ENCODE results near the gene VAV1. TPM values are rescaled to one million over a fixed set of nuclear protein-coding genes. Genes with fewer than 3 reads are reported as not detected.
"Not testable (repeated sequence)": the region's sequence is repeated elsewhere in the genome, so short reads cannot be mapped to it uniquely, and the experiment has no call there.

VAV1 gene
- total RNA-seq, 1 experiment from 2014 or later = 5.3 TPM

DNA sequence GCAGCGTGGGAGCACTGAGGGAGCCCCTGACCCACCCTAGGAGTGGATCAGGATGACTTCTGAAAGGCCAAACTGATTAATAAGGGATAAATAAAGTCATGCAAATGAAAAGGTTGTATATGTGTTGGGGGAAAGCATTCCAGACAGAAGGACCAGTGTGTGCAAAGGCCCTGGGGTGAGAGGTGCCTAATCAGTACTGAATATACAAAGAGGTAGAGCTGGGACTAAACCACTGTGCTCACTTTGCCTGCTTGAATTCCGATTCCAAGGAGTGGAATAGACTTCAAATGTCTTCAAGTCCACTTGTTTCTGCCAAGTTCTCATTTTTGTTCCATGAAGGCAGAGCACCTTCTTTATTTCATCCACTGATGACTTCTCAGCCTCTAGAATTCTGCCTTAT, 82.2 kb downstream of the VAV1 start:
- in situ Hi-C loops (cut with HindIII; ENCODE audit: low pct_unique_long_range_greater_than_20kb, low sequenced_read_pairs) = no loop called here
- no peak for DNase-seq (ENCODE audit: low read depth)

DNA sequence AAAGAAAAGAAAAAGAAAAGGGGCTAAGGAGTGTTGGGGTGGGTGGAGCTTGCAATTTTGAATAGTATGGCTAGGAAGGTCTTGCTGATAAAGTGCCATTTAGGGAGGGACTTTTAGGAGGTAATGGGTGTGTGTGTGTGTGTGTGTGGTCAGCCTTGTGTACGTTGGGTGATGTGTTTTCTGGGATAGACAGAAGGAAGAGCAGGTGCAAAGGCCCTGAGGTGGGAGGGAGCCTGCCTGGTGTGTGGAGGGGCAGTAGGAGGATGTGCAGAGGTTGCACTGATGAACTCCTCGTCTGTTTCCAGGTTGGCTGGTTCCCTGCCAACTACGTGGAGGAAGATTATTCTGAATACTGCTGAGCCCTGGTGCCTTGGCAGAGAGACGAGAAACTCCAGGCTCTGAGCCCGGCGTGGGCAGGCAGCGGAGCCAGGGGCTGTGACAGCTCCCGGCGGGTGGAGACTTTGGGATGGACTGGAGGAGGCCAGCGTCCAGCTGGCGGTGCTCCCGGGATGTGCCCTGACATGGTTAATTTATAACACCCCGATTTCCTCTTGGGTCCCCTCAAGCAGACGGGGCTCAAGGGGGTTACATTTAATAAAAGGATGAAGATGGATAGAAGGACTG, 84.4 kb downstream of the VAV1 start:
- in situ Hi-C loops (cut with HindIII; ENCODE audit: low pct_unique_long_range_greater_than_20kb, low sequenced_read_pairs) = no loop called here
- no peak for DNase-seq (ENCODE audit: low read depth)

DNA sequence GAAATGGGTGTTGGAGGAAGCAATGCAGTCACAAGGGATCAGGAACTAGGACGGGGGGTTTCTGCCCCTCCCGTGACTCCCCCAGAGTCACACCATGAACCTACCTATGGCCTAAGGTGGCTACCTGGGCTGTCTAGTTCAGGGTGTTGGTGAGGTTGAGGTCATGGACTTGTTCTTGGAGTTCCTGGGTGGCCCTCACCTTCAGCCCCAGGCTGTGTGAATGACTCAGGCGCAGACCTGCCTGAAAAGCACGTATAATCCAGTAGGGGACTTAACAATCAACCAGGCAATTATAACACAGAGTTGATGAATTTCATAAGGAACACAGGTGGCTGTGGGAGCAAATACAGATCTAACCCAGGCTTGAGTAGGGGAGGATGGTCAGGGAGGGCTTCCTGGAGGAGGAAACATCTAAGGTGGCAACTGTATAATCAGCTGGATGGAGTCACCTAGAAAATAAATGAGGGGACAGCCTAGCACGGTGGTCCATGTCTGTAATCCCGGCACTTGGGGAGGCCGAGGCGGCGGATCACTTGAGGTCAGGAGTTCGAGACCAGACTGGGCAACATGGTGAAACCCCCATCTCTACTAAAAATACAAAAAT, 89.3 kb downstream of the VAV1 start:
- no peak for DNase-seq (ENCODE audit: low read depth)
- in situ Hi-C loops (cut with HindIII; ENCODE audit: low pct_unique_long_range_greater_than_20kb, low sequenced_read_pairs) = no loop called here

DNA sequence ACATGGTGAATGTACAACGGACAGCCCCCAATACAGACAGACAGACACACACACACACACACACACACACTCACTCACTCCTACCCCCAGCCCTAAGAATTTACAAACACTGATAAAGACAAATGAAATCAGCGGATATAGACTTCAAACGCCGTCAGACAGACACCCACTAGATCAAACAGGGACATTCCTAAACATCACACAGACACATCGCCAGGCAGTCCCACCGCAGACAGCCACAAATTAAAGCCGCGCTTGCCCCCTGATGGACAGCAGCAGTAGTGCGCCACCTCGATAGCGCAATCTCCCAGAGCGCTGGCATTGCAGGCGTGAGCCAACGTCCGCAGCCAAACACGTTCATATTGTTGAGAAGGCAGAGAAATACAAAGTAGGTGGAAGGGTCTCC, 90.2 kb downstream of the VAV1 start:
- peak; percentile 69 for DNase-seq (ENCODE audit: low read depth)
- in situ Hi-C loops (cut with HindIII; ENCODE audit: low pct_unique_long_range_greater_than_20kb, low sequenced_read_pairs) = no loop called here

DNA sequence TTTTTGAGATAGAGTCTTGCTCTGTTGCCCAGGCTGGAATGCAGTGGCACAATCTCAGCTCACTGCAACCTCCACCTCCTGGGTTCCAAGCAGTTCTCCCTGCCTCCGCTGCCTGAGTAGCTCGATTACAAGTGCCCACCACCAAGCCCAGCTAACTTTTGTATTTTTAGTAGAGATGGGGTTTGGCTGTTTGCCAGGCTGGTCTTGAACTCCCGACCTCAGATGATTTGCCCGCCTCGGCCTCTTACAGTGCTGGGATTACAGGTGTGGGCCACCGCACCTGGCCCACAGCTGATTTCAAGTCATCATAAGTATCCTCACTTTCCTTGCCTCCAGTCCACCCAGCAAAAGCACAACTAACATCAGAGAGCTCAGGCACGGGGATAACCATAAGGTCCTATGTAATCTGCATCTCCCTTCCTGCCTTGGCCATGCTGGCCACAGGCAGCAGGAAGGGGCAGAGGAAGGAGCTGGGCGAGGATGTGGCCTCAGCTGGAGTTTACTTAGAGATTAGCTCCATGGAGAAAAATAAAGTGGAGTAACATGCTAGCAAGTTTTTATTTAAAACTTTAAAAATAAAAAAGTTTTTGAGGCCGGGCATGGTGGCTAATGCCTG, 91.9 kb downstream of the VAV1 start:
- DNase-seq (ENCODE audit: low read depth) = no peak
- in situ Hi-C loops (cut with HindIII; ENCODE audit: low pct_unique_long_range_greater_than_20kb, low sequenced_read_pairs) = no loop called here

DNA sequence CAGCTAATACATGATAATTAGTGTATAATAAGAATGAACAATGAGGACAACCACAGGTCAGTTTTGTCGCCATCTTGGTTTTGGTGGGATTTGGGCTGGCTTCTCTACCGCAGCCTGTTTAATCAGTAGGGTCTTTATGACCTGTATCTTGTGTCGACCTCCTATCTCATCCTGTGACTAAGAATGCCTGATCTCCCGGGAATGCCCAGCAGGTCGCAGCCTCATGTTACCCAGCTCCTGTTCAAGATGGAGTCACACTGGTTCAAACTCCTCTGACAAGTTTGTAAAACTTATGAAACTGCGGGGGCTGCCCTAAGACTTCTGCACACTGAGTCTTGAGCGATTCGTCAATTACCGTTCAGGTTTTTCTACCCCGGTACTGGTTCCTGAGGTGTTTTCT, 93.3 kb downstream of the VAV1 start:
- DNase-seq (ENCODE audit: low read depth) = no peak
- in situ Hi-C loops (cut with HindIII; ENCODE audit: low pct_unique_long_range_greater_than_20kb, low sequenced_read_pairs) = no loop called here

DNA sequence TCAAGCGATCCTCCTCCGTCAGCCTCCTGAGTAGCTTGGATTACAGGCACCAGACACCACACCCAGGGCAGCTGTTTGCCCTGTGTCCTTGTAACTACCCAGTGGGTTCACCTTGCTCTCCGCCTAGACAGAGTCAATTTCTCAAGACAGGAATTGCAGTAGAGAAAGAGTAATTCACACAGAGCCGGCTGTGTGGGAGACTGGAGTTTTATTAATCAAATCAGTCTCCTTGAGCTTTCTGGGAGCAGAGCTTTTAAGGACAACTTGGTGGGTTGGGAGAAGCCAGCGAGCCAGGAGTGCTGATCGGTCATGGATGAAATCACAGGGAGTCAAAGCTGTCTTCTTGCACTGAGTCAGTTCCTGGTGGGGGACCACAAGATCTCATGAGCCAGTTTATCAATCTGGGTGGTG, 94.2 kb downstream of the VAV1 start:
- DNase-seq (ENCODE audit: low read depth) = peak; percentile 59
- in situ Hi-C loops (cut with HindIII; ENCODE audit: low pct_unique_long_range_greater_than_20kb, low sequenced_read_pairs) = no loop called here

DNA sequence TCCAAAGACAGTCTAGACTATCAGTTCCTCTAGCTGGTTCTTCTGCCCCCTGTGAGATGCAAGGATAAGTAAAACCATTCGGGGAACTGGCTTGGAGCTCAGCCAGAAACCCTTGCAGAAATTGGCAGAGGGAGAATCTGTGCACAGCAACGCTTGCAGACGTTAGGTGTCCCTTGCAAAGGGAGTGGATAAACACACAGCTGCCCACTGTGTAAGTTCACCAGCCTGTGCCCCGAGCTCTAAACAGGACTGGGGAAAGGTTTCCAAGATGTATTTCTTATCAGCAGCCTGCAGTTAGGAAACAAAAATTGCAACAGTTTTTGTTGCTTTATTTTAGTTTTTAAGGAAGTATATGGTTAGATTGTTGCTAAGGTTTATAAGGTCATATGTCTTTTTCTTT, 95.8 kb downstream of the VAV1 start:
- in situ Hi-C loops (cut with HindIII; ENCODE audit: low pct_unique_long_range_greater_than_20kb, low sequenced_read_pairs) = no loop called here
- DNase-seq (ENCODE audit: low read depth) = no peak

DNA sequence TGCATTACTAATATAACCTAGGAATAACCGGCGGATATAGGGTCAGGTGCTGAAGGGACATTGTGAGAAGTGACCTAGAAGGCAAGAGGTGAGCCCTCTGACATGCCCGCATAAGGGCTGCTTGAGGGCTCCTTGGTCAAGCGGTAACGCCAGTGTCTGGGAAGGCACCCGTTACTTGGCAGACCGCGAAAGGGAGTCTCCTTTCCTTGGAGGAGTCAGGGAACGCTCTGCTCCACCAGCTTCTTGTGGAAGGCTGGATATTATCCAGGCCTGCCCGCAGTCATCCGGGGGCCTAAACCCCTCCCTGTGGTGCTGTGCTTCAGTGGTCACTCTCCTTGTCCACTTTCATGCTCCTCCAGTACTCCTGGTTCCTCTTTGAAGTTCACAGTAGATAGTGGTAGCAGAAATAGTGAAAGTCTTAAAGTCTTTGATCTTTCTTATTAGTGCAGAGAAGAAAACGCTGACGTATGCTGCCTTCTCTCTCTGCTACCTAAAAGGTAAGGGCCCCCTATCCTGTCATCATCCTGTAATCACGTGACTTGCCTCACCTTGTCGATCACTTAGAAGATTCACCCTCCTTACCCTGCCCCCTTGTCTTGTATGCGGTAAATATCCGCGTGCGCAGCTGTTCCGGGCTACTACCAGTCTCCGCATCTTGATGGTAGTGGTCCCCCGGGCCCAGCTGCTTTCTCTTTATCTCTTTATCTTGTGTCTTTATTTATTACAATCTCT, 96.8 kb downstream of the VAV1 start:
- in situ Hi-C loops (cut with HindIII; ENCODE audit: low pct_unique_long_range_greater_than_20kb, low sequenced_read_pairs) = not testable (repeated sequence)
- DNase-seq (ENCODE audit: low read depth) = peak; percentile 50

DNA sequence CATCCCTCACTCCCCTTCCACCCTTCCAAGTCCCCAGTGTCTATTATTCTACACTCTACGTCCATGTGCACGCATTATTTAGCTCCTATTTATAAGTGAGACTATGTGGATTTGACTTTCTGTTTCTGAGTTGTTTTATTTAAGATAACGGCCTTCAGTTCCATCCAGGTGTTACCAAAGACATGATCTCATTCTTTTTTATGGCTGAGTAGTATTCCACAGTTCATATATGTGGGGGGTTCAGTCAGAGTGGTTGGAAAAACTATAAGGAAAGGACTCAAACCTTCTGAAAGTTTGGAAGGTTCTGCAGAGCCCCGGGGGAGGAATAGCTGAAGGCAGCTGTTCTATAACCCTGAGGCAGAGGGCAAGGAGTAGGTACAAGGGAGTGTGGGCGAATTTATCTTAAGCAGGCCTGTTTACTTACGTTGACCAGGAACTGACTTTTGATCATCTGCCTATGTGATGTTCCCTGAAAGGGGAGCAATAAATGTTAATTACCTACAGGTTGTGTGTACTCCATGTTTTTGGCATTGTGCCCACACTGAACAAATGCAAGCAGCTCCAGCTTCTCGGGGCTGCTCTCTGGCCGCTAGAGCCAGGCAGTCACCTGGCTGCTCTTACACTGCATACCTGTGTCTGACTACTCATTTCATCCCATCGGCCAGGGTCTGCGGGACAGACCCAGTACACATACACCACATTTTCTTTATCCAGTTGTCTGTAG, 101.4 kb downstream of the VAV1 start:
- no peak for DNase-seq (ENCODE audit: low read depth)

DNA sequence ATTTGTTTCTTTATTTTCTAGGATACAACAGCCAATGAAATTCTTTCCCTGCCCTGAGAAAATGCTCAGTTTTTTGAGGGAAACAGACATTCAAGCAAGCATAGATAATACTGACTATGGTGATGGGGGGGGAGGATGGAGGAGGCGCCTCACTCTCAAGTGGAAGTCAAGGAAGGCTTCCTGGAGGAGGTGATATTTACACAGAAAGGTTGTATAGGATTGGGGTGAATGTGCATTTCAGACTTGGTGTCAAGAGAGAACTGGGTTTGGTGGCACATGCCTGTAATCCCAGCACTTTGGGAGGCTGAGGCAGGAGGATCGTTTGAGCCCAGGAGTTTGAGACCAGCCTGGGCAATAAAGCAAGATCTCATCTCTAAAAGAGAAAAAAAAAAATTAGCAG, 102.7 kb downstream of the VAV1 start:
- in situ Hi-C loops (cut with HindIII; ENCODE audit: low pct_unique_long_range_greater_than_20kb, low sequenced_read_pairs) = no loop called here
- no peak for DNase-seq (ENCODE audit: low read depth)

More for the DNA sequence above, 101.4 kb downstream of the VAV1 start:
- in situ Hi-C loops (cut with HindIII; ENCODE audit: low pct_unique_long_range_greater_than_20kb, low sequenced_read_pairs) = no loop called here

DNA sequence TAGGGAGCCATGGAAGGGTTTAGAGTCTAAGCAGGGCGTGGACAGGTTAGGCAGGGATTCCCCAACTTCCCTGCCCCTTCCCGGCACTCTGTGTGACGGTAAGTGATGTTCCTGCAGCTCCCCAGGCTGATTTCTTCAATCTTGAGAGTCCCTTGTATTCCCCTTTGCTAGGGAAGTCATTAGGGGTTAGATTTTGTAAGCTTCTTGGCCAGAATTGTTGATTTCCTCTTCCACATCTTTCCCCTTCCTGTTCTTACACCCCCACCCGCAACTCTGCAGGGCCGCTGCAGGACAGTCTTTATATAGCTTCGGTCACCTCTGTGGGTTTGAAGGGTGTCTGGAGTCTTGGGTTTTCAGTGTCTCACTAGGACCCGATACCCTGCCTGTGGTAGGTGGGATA, 104.2 kb downstream of the VAV1 start:
- DNase-seq (ENCODE audit: low read depth) = no peak
- in situ Hi-C loops (cut with HindIII; ENCODE audit: low pct_unique_long_range_greater_than_20kb, low sequenced_read_pairs) = no loop called here

DNA sequence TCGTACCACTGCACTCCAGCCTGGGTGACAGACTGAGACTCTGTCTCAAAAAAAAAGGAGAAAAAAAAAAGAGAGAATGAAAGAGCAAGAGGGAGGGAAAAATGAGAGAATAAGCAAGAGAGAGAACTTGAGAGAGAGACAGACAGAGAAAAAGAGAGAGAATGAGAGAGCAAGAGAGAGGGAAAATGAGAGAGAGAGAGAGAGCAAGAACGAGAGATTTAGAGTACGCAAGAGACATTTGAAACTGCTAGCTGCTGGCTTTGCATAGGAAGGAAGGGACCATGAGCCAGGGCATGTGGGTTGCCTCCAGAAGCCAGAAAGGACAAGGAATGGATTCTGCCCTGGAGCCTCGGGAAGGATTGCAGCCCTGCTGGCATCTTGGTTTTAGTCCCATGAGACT, 105.3 kb downstream of the VAV1 start:
- in situ Hi-C loops (cut with HindIII; ENCODE audit: low pct_unique_long_range_greater_than_20kb, low sequenced_read_pairs) = no loop called here

DNA sequence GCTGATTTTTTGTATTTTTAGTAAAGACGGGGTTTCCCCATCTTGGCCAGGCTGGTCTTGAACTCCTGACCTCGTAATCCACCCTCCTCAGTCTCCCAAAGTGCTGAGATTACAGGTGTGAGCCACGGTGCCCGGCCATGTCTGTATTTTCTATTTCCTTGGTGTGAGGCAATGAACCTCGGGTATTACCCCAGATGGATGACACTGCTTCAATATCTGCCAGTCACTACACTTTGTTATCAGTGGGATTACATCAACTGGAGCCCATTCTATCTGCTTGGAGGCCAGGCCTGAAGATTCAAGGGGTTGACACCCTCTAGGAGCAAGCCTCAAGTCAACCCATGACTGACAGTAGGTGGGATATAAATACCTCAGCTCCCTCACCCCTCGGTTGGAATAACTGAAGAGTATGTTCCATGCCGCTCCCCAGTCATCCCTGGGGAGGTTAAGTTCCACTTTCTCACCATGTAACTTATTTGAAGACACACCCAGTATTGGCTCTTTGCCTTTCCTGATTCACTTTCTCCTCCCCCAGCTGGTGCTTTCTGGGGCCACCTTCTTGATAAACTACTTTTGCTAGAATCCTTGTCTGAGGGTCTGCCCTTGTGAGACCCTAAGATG, 113.9 kb downstream of the VAV1 start:
- DNase-seq (ENCODE audit: low read depth) = no peak
- in situ Hi-C loops (cut with HindIII; ENCODE audit: low pct_unique_long_range_greater_than_20kb, low sequenced_read_pairs) = no loop called here

More for the DNA sequence above, 105.3 kb downstream of the VAV1 start:
- no peak for DNase-seq (ENCODE audit: low read depth)

DNA sequence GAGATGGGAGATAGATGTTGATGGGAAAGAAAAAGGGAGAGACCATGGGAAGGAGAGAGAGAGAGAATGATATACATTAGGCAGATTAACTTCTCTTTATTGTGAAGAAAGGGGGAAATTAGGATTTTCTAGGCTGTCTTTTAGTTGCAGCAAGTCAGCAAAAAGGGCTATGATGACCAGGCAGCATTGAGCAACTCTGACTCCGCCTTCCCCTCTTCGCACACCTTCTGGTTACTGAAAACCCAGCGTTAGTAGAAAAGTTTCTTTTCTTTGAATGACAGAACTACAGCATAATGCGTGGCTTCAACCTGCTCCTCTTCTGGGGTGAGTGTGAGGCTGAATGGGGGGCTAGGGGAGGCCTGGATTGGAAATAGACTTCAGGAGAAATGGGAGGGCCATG, 114.8 kb downstream of the VAV1 start, which contains the start of gene ADGRE1:
TSS of gene ADGRE1 (plus strand) at position 264 of the 400 bp plus-strand sequence. CDS start at position 294, 30 bp downstream.
- no peak for DNase-seq (ENCODE audit: low read depth)
- in situ Hi-C loops (cut with HindIII; ENCODE audit: low pct_unique_long_range_greater_than_20kb, low sequenced_read_pairs) = no loop called here

DNA sequence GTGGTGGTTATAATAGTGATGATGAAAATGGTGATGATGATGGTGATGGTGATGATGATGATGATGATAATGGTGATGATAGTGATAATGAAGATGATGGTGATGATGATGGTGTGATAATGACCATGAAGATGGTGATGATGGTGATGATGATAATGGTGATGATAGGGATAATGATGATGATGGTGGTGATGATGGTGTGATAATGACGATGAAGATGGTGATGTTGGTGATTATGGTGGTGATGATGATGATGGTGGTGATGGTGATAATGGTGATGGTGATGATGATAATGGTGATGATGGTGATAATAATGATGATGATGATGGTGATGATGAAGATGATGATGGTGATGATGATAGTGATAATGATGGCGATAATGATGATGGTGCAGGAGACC, 116.5 kb downstream of the VAV1 start:
- DNase-seq (ENCODE audit: low read depth) = no peak
- in situ Hi-C loops (cut with HindIII; ENCODE audit: low pct_unique_long_range_greater_than_20kb, low sequenced_read_pairs) = no loop called here

DNA sequence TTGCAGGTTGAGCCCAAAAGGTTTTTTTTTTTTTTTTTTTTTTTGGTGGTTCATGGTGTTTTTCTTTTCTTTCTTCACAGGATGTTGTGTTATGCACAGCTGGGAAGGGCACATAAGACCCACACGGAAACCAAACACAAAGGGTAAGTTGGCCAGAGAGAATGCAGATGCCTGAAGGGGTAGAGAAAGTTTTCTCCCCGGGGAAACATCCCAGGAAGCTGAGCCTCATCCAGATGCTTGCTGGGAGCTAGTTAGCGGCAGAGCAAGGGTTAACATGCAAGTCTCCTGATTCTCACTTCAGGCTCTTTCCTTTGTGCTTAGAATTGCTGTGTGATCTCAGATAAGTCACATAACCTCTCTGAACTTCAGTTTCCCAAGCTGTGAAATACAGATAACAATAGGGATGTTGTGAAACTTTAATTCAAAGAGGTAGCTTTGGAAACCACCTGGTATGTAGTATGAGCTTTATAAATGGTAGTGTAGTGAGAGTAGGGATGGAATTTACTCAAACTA, 117.9 kb downstream of the VAV1 start:
- in situ Hi-C loops (cut with HindIII; ENCODE audit: low pct_unique_long_range_greater_than_20kb, low sequenced_read_pairs) = no loop called here
- DNase-seq (ENCODE audit: low read depth) = no peak

DNA sequence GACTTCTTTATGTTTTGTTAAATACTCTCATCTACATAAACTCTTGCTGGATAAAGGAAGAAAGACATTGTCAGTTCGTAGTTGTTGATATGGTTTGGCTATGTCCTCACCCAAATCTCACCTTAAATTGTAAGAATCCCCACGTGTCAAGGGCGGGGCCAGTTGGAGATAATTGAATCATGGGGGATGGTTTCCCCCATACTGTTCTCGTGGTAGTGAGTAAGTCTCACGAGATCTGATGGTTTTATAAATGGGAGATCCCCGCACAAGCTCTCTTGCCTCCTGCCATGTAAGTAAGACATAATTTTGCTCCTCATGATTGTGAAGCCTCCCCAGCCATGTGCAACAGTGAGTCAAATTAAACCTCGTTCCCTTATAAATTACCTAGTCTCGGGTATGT, 118.4 kb downstream of the VAV1 start:
- DNase-seq (ENCODE audit: low read depth) = no peak
- in situ Hi-C loops (cut with HindIII; ENCODE audit: low pct_unique_long_range_greater_than_20kb, low sequenced_read_pairs) = no loop called here

Data from Caki2 (cell line).